GM04504 (cell line): ENCODE measurements around the gene PEMT.
A peak's percentile ranks its signal among the peaks of the same experiment; 100 is the strongest.
"Not testable (repeated sequence)": the region's sequence is repeated elsewhere in the genome, so short reads cannot be mapped to it uniquely, and the experiment has no call there.

Experiments used
- DNase-seq: peaks from one replicate; pipeline ENCODE4 v3.0.0-alpha.2; 2012; ENCODE audit warnings: low read depth

Gene PEMT

DNA sequence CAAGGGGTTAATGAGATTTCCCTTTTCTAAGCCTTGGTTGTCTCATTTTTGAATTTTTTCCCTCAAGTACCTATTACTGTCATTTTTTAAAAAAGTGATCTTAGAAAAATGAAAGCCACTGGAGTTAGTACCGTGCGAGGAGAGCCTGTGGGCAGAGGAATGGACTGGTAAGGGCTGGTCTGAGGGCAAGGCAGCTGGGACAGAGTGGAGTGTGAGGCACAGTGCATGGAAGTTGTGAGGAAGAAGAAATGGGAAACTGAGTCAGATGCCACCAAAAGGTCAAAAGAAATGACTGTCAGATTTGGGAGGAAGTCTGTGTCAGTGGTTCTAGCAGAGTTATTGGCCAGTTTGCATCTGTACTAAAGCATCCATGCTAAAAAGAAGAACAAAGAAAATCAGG lies 103.5 kb downstream of the PEMT start:
- no peak for DNase-seq

DNA sequence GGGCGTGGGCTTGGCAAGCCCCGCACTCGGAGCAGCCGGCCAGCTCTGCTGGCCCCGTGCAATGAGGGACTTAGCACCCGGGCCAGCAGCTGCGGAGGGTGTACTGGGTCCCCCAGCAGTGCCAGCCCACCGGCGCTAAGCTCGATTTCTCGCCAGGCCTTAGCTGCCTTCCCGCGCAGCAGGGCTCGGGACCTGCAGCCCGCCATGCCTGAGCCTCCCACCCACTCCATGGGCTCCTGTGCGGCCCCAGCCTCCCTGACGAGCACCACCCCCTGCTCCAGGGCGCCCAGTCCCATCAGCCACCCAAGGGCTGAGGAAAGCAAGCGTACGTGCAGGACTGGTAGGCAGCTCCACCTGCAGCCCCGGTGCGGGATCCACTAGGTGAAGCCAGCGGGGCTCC lies 105.1 kb downstream of the PEMT start:
- DNase-seq: not testable (repeated sequence)

DNA sequence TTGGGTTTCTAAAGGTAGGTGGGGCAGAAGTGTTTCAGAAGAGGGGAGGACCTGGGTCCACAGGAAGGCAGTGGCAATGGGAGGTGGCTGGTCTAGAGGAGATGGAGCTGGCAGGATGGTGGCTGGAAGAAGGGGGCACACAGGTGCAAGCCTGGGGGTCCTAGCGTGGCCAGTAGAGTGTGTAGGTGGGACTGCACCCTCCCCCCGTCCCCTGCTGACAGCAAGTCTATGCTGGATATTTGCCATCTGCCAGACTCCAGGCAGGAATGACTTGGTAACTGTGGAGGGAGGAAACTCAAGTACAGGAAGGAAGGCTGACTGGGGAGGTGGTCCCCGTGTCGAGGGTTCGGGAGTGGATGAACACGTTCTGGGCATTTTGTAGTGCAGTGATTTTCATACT lies 106.1 kb downstream of the PEMT start:
- DNase-seq: no peak

DNA sequence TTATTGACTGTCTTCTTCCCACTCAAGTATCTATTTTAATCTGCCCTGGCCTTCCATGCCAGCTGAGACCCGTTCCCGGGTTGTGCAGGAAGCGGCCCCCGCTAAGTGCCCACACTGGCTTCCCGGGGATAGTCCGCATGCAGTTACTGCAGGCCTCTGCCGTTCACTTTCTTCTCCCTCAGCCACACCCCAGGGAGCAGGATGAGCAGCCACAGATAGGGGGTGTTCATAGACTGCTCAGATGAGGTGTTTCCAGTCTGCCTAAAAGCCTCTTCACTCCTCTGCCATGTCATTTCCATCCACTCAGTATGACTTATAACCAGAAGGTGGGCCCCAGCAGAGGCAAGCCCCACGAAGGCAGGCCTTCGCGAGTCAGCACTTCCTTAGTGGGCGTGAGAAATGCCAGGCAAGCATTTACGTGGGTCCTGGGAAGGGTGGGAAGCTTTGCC lies 107.0 kb downstream of the PEMT start:
- DNase-seq: no peak

DNA sequence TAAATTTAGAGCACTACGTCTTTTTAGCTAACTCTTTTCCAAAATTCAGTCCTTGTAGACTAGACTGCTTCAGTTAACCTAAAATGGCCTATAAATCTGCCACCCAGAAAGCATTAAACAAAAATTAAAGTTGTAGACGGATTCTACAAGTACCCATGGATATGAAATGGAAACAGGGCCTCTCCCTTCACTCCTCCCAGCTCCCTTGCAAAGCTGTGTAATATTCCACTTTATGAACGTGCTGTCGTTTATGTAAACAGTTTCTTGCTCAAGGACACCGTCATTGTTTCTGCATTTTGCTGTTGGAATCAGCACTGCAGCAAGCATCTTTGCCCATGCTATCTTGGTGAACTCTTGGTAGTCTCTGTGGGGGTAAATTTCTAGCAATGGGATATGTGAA lies 109.6 kb downstream of the PEMT start:
- no peak for DNase-seq

DNA sequence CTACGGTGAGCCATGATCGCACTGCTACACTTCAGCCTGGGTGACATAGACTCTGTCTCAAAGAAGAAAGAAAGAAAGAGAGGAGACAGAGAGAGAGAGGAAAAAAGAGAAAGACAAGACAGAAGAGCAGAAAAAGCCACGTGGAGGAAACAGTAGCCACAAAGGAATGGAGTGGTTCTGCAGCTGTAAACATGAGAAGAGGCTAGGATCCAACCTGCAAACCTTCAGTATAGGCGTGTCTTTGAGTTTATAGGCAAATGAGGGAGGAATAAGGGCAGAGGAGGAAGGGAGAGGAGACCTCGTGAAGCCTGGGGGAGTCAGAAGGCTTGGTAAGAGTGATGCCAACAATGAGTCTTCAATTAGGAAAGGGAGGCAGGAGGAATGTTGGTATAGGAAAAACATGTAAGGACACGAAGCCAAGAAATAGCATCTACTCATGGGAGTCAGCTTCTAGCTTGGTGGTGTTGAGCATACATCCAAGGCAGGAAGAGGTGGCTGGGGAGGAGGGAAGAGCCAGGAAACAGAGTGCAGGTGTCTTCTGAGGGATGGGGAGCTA lies 110.8 kb downstream of the PEMT start:
- DNase-seq: no peak

DNA sequence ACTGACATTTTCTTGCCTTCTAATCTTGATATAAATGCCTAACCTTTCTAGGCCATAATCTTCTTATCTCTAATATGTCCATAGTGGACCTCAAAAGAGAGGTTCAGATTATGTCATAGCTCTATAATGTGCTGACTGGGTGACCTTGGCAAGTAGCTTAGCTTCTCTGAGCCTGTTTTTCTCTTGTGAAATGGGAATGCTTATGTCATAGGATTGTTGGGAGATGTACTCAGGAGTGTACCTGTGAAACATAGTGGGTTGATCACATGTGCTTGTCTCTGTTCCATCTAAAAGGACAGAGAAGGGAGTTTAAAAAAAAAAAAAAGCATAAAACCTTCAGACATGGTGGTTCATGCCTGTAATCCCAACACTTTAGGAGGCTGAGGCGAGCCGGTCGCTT lies 112.3 kb downstream of the PEMT start:
- no peak for DNase-seq

DNA sequence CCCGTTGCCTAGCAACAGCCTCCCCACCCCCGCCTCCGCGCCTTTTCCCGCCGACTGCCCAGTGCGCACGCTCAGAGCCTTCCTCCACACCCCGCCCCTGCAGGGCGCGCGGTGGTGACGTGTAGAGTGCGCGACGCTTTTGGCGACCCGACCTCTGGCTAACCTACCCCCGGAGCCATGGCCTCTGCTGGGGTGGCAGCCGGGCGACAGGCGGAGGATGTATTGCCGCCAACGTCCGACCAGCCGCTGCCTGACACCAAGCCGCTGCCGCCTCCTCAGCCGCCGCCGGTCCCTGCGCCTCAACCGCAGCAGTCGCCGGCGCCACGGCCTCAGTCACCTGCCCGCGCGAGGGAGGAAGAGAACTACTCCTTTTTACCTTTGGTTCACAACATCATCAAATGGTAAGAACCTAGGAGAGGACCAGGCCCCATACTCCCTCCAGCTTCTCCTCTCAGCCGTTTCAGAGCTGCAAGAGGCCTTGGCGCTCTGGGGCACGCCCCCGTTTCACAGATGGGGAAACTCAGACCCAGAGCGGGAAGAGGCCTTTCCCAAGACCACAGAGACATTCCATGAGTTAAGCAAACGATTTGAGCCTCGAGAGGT lies 114.5 kb downstream of the PEMT start, which contains the start of gene MED9:
MED9 (plus strand) TSS at position 136 of the 603 bp plus-strand sequence; CDS start at position 178, 42 bp downstream.
- DNase-seq: peak; percentile 79

DNA sequence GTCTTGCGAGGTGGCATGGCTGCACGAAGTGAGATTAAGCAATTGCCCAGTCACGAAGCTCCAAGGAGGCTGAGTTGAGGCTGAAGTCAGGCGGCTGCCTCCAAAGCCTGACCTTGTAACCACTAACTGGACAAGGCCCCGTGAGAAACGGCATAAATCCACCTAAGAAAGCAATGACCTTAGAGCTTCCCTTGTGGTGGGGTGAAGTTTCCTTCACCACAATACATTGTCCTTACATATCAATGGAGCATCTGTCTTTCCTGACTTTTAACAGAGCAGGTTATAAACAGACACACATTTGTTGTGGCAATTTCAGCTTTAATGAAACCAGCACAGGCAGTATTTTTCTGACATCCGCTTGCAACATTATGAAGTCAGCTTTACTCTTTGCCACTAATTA lies 117.2 kb downstream of the PEMT start:
- no peak for DNase-seq

DNA sequence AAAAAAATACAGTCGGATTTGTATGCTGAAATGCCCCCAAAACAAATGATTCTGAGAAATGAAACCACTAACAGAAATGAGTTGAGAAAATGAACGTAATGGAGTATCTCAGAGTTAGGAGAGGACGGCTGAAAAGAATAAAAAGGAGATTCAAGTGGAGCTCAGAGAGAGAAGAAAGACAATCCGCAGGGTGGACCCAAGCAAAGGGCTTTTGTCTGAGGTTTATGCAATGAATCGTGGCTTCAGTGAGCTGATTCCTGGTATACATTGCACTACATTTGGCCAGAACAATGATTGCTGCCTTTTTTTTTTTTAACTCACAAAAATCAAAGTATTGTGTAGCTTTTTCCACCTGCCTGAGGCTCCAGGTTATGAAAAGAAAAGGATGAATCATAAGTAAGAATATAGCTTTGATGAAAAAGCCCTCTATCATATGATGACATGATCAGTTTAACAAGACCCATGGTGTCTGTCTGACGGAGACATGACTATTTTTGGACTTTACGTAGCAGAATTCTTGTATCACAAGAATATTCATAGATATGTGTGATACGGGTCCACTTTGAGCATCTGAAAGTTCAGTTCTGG lies 119.1 kb downstream of the PEMT start:
- DNase-seq: no peak

DNA sequence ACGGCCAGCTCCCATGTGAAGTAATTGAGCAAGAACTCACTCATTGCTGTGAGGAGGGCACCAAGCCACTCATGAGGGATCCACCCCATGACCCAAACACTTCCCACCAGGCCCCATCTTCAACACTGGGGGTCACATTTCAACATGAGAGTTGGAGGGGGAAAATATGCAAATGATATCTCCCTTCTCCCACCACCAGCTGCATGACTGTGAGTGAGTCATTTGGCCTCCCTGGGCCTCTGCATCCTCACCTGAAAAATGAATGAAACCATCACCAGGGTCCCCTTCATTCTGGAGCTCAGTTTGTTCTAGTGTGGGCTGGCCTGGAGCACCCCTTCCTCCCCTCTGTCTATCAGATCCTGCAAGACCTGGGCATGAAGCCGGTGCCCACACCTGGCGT lies 121.5 kb downstream of the PEMT start:
- no peak for DNase-seq

DNA sequence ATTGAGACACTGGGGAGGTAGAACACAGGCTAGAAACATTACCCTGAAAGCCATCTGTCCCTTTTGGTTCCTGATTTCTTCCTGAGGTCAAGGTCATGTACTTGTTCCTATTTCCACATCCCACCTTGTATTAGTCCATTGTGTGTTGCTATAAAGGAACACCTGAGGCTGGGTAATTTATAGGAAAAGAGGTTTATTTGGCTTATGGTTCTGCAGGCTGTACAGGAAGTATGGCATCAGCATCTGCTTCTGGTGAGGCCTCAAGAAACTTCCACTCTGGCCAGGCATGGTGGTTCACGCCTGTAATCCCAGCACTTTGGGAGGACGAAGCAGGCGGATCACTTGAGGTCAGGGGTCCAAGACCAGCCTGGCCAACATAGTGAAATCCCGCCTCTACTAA lies 122.2 kb downstream of the PEMT start:
- no peak for DNase-seq

DNA sequence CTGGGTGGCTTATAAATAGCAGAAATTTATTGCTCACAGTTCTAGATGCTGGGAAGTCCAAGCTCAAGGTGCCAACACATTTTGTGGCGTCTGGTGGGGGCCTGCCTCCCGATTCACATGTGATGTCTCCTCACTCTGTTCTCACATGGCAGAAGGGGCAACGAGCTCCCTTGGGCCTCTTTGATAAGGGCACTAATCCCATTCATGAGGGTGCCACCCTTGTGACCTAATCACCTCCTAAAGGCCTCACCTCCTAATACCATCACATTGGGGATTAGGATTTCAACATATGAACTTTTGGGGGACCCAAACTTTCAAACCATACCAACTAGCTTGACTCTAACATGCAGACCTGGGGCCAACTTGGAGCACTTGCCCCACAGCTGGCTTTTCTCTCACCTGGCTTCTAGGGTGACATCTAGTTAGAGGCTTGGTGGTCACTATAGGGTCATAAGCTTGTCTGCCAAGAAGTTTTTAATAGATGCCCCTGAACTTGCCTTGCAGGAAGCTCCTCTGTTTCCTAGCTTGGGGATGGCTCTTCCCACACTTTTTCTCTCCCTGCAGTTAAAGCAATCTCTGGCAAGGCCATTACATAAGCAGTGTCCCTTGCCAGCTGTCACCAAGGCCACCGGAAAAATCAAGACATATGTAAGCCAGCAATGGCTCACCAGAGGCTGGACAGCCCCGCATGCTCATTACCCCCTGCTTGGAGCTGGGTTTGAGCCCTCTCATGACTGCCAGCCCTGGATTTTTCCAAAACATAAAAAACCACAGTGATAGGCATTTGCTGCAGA lies 123.1 kb downstream of the PEMT start:
- no peak for DNase-seq

DNA sequence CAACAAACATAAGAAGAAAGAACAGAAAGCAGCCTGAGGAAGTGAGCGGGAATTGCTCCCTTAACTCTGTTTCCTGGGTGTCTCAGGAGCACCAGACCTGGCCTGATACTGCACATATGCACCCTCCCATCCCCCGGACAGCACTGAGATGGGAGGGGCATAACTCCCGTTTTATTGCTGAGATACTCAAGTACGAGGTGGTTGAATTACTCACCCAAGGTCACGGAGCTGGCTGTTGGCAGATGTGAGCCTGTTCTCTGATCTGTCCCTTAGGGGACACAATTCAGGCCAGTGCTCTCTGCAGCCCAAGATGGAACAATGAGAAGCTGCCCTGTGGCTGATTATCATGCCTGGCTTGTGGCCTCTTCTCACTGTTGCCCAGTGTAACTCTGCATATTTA lies 123.8 kb downstream of the PEMT start:
- no peak for DNase-seq

DNA sequence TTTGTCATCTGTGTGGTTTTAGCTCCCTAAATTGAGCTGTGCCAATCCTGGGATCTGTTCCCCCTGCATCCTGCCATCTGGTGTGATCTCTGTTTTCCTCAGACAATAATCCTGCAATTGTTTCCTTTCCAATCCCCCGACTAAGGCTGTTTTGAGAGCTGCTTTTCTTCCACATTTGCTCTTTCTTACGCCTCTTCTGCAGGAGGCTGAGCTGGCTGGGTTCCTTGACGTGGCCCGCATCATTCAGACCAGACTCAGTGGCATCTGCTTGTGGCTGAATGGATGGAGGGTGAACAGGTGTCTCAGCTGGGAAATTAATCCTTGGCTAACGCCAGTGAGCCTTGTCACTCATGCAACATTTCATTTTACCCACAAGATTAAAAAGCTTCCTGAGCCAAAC lies 124.5 kb downstream of the PEMT start:
- DNase-seq: no peak

DNA sequence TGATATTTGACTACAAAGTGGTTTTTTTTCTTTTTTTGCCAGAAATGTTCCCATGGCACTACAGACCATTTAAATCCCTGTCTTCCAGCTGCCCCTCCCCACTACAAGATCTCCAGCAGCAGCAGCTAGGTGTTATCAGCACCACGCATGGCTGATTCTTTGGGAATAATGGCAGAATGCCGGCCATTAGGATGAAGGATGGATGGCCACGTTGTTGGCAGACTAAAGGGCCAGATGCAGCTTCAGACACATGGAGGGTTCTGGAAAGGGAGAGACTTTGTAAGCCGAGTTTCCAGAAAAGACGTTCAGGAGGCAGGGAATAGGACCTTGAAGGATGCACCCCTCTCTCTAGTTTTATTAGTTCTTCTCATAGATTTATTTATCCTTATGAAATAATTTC lies 125.0 kb downstream of the PEMT start:
- no peak for DNase-seq

DNA sequence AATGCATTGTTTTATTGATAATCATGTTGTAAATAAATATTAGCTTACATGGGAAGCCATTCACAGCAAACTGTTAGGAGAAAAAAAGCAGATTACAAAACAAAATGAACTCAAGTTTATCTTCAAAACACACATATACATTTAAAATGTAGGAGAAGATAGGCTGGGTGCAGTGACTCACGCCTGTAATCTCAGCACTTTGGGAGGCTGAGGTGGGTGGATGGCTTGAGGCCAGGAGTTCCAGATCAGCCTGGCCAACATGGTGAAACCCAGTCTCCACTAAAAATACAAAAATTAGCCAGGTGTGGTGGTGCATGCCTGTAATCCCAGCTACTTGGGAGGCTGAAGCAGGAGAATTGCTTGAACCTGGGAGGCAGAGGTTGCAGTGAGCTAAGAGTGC lies 125.6 kb downstream of the PEMT start:
- not testable (repeated sequence) for DNase-seq

DNA sequence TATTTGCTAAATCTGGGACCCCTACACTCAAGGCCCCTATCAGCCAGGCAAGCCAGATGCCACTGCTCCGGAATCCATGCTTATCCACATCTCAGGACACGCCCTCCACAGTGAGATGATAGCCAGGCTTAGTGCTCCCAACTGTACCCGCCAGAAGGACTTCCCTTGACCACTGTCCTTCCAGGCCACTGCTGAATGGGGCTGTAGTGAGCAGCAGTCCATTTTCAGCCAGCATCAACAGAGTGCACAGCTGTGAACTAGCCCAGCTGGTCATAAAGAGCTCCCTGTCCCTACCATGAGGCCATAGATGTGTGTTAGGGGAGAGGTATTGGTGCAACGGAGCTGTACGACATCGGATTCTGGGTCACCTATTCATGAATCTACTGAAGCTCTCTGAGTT lies 127.7 kb downstream of the PEMT start:
- DNase-seq: no peak

DNA sequence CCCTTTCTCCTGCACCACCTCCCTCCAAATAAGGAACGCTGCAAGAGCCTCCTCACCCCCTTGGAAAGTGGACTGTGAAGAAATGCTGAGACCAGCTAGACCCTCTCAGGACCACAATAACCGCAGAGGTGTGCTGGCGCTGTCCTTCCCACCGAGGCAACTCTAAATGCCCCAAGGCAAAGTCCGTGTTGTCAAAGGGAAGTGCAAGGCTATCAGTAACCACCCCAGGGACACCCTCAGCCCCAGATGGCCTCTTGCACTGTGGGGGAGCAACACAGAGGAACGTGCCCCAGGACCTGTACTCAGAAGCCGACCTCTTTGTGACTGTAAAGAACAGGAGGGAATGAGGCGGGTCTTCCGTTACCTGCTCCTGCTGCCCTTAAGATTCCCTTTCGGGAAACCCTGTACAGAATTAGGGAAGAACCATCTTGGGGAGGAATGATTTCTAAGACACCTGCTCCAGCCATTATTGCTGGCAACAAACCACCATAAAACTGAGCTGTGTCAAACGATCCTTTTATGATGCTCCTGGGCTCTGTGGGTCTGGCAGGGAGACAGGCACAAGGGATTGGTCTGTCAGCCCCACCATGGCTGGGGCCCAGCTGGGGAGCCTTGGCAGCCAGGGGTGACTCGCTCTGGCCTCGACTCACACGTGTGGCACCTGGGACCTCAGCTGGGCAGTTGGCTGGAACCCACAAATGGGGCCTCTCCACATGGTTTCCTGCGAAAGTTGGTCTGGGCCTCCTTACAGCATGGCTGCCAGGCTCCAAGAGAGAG lies 129.3 kb downstream of the PEMT start:
- DNase-seq: no peak

DNA sequence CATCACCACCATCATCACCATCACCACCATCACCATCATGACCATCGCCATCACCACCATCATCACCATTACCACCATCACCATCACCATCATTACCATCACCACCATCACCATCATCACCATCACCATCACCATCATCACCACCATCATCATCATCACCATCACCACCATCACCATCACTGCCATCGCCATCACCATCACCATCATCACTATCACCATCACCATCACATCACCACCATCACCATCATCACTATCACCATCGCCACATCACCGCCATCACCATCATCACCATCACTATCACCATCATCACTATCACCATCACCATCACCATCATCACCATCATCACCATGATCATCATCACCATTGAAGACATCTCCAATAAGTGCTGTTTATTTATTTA lies 131.5 kb downstream of the PEMT start:
- DNase-seq: no peak

DNA sequence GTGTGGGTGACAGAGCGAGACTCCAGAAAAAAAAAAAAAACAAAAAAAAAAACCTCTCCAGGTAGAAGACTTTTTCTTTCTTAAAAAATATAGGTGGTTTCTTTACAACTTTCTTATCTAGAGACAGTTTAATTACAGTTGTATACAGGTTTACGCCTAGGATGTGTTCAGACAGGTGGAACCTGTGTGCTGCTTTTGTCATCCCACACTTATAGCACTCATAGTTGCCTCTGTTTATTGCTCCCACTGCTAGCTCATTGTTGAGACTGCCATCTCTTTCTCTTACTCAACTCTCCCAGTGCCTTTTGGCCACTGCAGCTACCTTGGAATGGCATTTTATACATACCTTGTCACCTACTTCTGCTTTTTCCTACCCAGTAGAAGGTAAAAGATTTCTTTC lies 133.8 kb downstream of the PEMT start:
- DNase-seq: no peak

DNA sequence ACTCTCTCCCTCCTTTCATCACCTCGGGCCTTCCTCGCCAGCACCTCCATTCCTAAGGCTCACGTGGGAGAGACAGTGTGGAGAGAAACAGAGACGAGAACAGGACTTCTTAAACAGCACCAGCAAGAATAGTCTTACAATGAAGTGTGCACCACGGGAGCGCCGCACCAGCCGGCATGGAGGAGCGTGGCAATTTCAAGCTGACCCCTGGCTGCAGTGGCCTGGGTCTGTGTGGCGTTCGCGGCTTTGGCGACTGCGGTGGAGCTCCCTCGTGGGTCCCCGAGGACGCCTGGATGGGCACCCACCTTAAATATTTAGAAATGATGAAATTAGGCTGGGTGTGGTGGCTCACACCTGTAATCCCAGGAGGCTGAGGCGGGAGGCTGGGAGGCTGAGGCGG lies 135.3 kb downstream of the PEMT start:
- no peak for DNase-seq
